ENCODE results near the gene MRPL38. TPM values are rescaled to one million over a fixed set of nuclear protein-coding genes. Genes with fewer than 3 reads are reported as not detected.

Gene MRPL38
- total RNA-seq, 2 donors from 2014 or later, result 42.4 to 56.2 TPM

DNA sequence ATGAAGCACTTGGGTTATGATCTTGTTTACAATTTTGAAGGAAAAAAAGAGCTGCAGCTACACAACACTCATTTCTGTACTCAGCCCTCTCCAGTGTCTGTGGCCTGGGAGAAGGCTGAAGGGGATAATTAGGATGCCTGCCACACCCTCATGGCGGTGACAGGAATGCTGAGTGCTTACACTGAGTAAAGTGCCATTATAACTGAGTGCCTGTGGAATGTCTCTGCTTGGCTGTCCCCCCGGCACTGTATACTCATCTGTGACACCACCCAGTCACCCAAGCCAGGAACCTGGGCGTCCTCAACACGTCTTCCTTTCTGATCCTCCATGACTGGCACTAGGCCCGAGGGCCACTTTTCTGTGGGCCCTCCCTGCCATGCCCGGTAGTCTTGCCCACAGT, 3.5 kb upstream of the MRPL38 start:
- TF ChIP-seq CTCF (IDR thresholded peaks at IDR 0.05), result no peak
- no peak for ATAC-seq (ENCODE audit: insufficient number of reproducible peaks, low FRiP score, low read depth)
- DNase-seq (ENCODE audit: low spot score), result no peak
- Histone ChIP-seq H3K36me3 (no peaks in the 10 kb centered on the region), H3K27me3 (replicated peaks; ENCODE audit: insufficient read depth) (no peaks in the 10 kb centered on the region), H3K27ac (no peak overlapping the region), H3K4me3 (no peak overlapping the region), H3K9me3 (no peaks in the 10 kb centered on the region), H3K4me1 (ENCODE audit: control insufficient read depth in 1 of 2, low read depth in 2 of 2) (peaks cover 6 to 7% of the 10 kb centered on the region in 2 donors)

- Histone ChIP-seq H3K27ac (no peak overlapping the region), H3K4me1 (ENCODE audit: control insufficient read depth in 1 of 2, low read depth in 2 of 2) (peaks cover 6 to 7% of the 10 kb centered on the region in 2 donors), H3K36me3 (peaks cover 7% of the 10 kb centered on the region), H3K9me3 (no peaks in the 10 kb centered on the region), H3K4me3 (no peak overlapping the region), H3K27me3 (replicated peaks; ENCODE audit: insufficient read depth) (no peaks in the 10 kb centered on the region)
- TF ChIP-seq CTCF (IDR thresholded peaks at IDR 0.05), result no peak
- DNase-seq (ENCODE audit: low spot score) (no peak), ATAC-seq (ENCODE audit: insufficient number of reproducible peaks, low FRiP score, low read depth) (no peak)
These were observed 1.6 kb upstream of the MRPL38 start for GRCh38 chr17:75906143-75906884.

DNA sequence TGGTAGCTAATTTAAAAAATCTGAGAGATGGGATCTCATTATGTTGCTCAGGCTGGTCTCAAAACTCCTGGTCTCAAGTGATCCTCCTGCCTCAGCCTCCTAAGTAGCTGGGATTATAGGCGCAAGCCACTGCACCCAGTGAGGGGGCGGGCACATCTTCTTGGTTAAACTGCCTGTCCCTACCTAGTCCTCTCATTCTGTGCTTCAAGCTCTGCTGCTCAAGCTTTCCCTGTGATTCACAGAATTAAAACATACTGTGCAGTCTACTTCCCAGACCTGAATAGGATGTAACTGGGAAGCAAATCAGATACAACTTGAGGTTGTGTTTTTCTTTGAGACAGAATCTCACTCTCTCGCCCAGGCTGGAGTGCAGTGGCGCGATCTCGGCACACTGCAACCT, 2.3 kb downstream of the MRPL38 start:
- DNase-seq (ENCODE audit: low spot score) (no peak), ATAC-seq (ENCODE audit: insufficient number of reproducible peaks, low FRiP score, low read depth) (no peak)
- TF ChIP-seq CTCF (IDR thresholded peaks at IDR 0.05), result no peak
- H3K4me3 ChIP-seq, result no peak overlapping the region
- no peaks in the 10 kb centered on the region for H3K27me3 ChIP-seq (replicated peaks; ENCODE audit: insufficient read depth)
- H3K4me1 ChIP-seq (ENCODE audit: control insufficient read depth in 1 of 2, low read depth in 2 of 2), result peaks cover 6 to 12% of the 10 kb centered on the region in 2 donors
- no peaks in the 10 kb centered on the region for H3K9me3 ChIP-seq
- H3K27ac ChIP-seq, result no peak overlapping the region
- H3K36me3 ChIP-seq, result peaks cover 32% of the 10 kb centered on the region

DNA sequence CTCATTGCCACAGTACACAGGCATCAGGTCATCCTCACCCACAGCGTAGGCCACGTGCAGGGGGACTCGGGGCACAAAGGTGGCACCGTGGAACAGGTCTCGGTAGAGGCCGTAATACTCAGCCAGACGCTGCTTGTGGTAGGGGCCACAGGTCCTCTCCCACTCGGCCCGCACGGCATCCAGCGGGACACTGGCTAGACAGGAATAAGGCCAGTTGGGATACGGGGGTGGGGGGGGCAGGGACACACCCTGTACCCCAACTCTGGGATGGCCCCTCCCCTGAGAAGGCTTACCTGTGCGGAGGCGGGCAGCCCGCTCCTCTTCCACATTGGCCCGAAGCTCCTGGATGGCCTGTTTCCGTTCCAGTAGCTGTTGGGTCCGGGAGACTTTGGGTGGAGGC, 3.0 kb downstream of the MRPL38 start:
- TF ChIP-seq CTCF (IDR thresholded peaks at IDR 0.05), result no peak
- no peak overlapping the region for H3K27ac ChIP-seq
- H3K36me3 ChIP-seq, result peaks cover 32% of the 10 kb centered on the region
- peaks cover 6 to 16% of the 10 kb centered on the region in 2 donors for H3K4me1 ChIP-seq (ENCODE audit: control insufficient read depth in 1 of 2, low read depth in 2 of 2)
- ATAC-seq (ENCODE audit: insufficient number of reproducible peaks, low FRiP score, low read depth) (no peak), DNase-seq (ENCODE audit: low spot score) (no peak)
- H3K9me3 ChIP-seq, result no peaks in the 10 kb centered on the region
- no peaks in the 10 kb centered on the region for H3K27me3 ChIP-seq (replicated peaks; ENCODE audit: insufficient read depth)
- no peak overlapping the region for H3K4me3 ChIP-seq

GRCh38 chr17:75900691-75901533, 3.8 kb downstream of the MRPL38 start:
- TF ChIP-seq CTCF (IDR thresholded peaks at IDR 0.05), result no peak
- Histone ChIP-seq H3K9me3 (no peaks in the 10 kb centered on the region), H3K4me3 (no peak overlapping the region), H3K27me3 (replicated peaks; ENCODE audit: insufficient read depth) (no peaks in the 10 kb centered on the region), H3K36me3 (peaks cover 32% of the 10 kb centered on the region), H3K4me1 (ENCODE audit: control insufficient read depth in 1 of 2, low read depth in 2 of 2) (peaks cover 6 to 18% of the 10 kb centered on the region in 2 donors), H3K27ac (no peak overlapping the region)
- ATAC-seq (ENCODE audit: insufficient number of reproducible peaks, low FRiP score, low read depth) (no peak), DNase-seq (ENCODE audit: low spot score) (no peak)

Data from thoracic aorta (tissue), 2 donors.